ENCODE results near the gene JUND. TPM values are rescaled to one million over a fixed set of nuclear protein-coding genes. Genes with fewer than 3 reads are reported as not detected.
A peak's percentile ranks its signal among the peaks of the same experiment; 100 is the strongest.

JUND gene
- total RNA-seq, 4 donors from 2014 or later: 193 to 394 (median 316) TPM

- H3K27me3 ChIP-seq: no peaks in the 10 kb centered on the region
- no peaks in the 10 kb centered on the region for H3K36me3 ChIP-seq
- H3K27ac ChIP-seq: peak overlapping the region in 1 of 3 donors; percentile 30
- no peaks in the 10 kb centered on the region for H3K9me3 ChIP-seq
- no peak for DNase-seq
- WGBS, 2 donors: 53 to 56% methylated on average over 6 of the region's 6 CpGs
- TF ChIP-seq, protein P1, sequence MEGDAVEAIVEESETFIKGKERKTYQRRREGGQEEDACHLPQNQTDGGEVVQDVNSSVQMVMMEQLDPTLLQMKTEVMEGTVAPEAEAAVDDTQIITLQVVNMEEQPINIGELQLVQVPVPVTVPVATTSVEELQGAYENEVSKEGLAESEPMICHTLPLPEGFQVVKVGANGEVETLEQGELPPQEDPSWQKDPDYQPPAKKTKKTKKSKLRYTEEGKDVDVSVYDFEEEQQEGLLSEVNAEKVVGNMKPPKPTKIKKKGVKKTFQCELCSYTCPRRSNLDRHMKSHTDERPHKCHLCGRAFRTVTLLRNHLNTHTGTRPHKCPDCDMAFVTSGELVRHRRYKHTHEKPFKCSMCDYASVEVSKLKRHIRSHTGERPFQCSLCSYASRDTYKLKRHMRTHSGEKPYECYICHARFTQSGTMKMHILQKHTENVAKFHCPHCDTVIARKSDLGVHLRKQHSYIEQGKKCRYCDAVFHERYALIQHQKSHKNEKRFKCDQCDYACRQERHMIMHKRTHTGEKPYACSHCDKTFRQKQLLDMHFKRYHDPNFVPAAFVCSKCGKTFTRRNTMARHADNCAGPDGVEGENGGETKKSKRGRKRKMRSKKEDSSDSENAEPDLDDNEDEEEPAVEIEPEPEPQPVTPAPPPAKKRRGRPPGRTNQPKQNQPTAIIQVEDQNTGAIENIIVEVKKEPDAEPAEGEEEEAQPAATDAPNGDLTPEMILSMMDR (IDR thresholded peaks at IDR 0.05): no peak
- TF ChIP-seq POLR2A (IDR thresholded peaks at IDR 0.05): no peak
- H3K4me1 ChIP-seq: peaks cover 8 to 35% of the 10 kb centered on the region in 2 donors
- intact Hi-C loops (cut with DNase I): no loop called here
- H3K4me3 ChIP-seq (replicated peaks in 1 of 3): no peak overlapping the region
Observed at GRCh38 chr19:18298601-18299000, 17.2 kb upstream of the JUND start.

DNA sequence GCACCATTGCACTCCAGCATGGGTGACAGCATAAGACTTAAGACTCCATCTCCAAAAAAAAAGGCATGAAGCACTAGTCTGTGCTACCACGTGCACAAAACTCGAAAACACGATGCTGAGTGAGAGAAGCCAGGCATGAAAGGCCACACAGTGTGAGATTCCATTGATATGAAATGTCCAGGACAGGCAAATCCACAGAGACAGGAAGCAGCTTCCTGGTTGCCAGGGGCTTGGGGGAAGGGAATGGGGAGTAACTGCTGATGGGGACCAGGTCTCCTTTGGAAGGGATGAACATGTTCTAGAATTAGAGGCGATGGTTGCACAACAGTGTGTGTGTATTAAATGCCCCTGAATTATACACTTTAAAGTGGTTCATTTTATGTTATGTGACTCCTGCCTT lies 15.9 kb upstream of the JUND start:
- H3K36me3 ChIP-seq: no peaks in the 10 kb centered on the region
- H3K9me3 ChIP-seq: no peaks in the 10 kb centered on the region
- no peaks in the 10 kb centered on the region for H3K27me3 ChIP-seq
- intact Hi-C loops (cut with DNase I): no loop called here
- TF ChIP-seq POLR2A (IDR thresholded peaks at IDR 0.05): no peak
- TF ChIP-seq, protein P1 (IDR thresholded peaks at IDR 0.05): no peak
- no peak overlapping the region for H3K27ac ChIP-seq
- DNase-seq: no peak
- no peak overlapping the region for H3K4me3 ChIP-seq (replicated peaks in 1 of 3)
- 33 to 49% methylated on average over 4 of the region's 4 CpGs for WGBS, 2 donors
- peaks cover 12 to 30% of the 10 kb centered on the region in 2 donors for H3K4me1 ChIP-seq

GRCh38 chr19:18295034-18295451 lies 13.6 kb upstream of the JUND start:
- Histone ChIP-seq H3K36me3 (no peaks in the 10 kb centered on the region), H3K4me3 (replicated peaks in 1 of 3) (no peak overlapping the region), H3K27ac (no peak overlapping the region), H3K27me3 (no peaks in the 10 kb centered on the region), H3K4me1 (peaks cover 20 to 26% of the 10 kb centered on the region in 2 donors), H3K9me3 (no peaks in the 10 kb centered on the region)
- 83 to 98% methylated on average over 4 of the region's 4 CpGs for WGBS, 2 donors
- no peak for DNase-seq
- no peak for TF ChIP-seq POLR2A (IDR thresholded peaks at IDR 0.05)
- TF ChIP-seq, protein P1 (IDR thresholded peaks at IDR 0.05): no peak
- intact Hi-C loops (cut with DNase I): no loop called here

GRCh38 chr19:18294467-18294864 lies 13.0 kb upstream of the JUND start:
- 39 to 51% methylated on average over 4 to 5 of the region's 9 CpGs for WGBS, 2 donors
- peak; percentile 45 to 46 for DNase-seq
- Histone ChIP-seq H3K27me3 (no peaks in the 10 kb centered on the region), H3K9me3 (no peaks in the 10 kb centered on the region), H3K4me3 (replicated peaks in 1 of 3) (no peak overlapping the region), H3K27ac (peak overlapping the region in 1 of 3 donors; percentile 99), H3K4me1 (peaks cover 20 to 27% of the 10 kb centered on the region in 2 donors), H3K36me3 (no peaks in the 10 kb centered on the region)
- TF ChIP-seq, protein P1 (IDR thresholded peaks at IDR 0.05): no peak
- TF ChIP-seq POLR2A (IDR thresholded peaks at IDR 0.05): no peak
- intact Hi-C loops (cut with DNase I): no loop called here

DNA sequence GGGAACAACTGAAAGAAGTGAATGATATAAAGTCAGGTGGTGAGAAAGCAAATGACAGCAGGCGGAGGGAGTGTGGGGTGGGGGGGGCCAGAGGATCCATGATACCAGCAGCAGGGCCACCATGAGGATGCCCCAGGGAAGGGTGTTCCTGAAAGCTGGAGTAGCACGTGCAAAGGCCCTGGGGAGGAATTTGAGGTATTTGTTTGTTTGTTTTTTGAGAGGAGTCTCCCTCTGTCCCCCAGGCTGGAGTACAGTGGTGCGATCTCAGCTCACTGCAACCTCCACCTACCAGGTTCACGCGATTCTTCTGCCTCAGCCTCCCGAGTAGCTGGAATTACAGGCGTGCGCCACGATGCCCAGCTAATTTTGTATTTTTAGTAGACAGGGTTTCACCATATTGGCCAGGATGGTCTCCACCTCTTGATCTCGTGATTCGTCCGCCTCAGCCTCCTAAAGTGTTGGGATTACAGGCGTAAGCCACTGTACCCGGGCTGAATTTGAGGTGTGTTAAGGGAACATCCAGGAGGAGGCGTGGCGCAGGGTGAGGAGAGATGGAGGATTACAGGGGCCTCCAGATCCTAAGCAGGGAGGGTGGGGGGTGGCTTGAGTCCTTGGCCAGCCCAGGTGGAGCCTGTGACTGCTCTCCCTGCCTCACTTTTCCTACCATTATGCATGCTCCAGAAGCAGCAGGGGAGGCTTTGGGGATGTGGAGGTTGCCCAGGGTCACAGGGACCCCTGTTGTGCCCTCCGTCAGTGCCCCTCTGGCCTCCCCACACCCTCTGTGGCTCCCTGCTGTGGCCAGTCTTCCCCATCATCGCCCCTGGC lies 12.4 kb upstream of the JUND start:
- intact Hi-C loops (cut with DNase I): no loop called here
- DNase-seq: no peak
- Histone ChIP-seq H3K9me3 (no peaks in the 10 kb centered on the region), H3K4me1 (peaks cover 20 to 24% of the 10 kb centered on the region in 2 donors), H3K27me3 (no peaks in the 10 kb centered on the region), H3K36me3 (no peaks in the 10 kb centered on the region), H3K4me3 (replicated peaks in 1 of 3) (no peak overlapping the region), H3K27ac (peak overlapping the region; percentile 95 to 99 (median 96))
- WGBS, 2 donors: 60 to 64% methylated on average over 18 of the region's 18 CpGs
- TF ChIP-seq, protein P1 (IDR thresholded peaks at IDR 0.05): no peak
- peak in 1 of 2 donors; percentile 1 for TF ChIP-seq POLR2A (IDR thresholded peaks at IDR 0.05)
